Astrocyte of the hippocampus (primary cell): ENCODE results near the gene CDHR5.
"Not testable (repeated sequence)": the region's sequence is repeated elsewhere in the genome, so short reads cannot be mapped to it uniquely, and the experiment has no call there.

Experiments used
- DNase-seq: peaks from one replicate; pipeline ENCODE4 v3.0.0; 2011; ENCODE audit warnings: low read depth, low spot score

Gene CDHR5, protein sequence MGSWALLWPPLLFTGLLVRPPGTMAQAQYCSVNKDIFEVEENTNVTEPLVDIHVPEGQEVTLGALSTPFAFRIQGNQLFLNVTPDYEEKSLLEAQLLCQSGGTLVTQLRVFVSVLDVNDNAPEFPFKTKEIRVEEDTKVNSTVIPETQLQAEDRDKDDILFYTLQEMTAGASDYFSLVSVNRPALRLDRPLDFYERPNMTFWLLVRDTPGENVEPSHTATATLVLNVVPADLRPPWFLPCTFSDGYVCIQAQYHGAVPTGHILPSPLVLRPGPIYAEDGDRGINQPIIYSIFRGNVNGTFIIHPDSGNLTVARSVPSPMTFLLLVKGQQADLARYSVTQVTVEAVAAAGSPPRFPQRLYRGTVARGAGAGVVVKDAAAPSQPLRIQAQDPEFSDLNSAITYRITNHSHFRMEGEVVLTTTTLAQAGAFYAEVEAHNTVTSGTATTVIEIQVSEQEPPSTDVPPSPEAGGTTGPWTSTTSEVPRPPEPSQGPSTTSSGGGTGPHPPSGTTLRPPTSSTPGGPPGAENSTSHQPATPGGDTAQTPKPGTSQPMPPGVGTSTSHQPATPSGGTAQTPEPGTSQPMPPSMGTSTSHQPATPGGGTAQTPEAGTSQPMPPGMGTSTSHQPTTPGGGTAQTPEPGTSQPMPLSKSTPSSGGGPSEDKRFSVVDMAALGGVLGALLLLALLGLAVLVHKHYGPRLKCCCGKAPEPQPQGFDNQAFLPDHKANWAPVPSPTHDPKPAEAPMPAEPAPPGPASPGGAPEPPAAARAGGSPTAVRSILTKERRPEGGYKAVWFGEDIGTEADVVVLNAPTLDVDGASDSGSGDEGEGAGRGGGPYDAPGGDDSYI

DNA sequence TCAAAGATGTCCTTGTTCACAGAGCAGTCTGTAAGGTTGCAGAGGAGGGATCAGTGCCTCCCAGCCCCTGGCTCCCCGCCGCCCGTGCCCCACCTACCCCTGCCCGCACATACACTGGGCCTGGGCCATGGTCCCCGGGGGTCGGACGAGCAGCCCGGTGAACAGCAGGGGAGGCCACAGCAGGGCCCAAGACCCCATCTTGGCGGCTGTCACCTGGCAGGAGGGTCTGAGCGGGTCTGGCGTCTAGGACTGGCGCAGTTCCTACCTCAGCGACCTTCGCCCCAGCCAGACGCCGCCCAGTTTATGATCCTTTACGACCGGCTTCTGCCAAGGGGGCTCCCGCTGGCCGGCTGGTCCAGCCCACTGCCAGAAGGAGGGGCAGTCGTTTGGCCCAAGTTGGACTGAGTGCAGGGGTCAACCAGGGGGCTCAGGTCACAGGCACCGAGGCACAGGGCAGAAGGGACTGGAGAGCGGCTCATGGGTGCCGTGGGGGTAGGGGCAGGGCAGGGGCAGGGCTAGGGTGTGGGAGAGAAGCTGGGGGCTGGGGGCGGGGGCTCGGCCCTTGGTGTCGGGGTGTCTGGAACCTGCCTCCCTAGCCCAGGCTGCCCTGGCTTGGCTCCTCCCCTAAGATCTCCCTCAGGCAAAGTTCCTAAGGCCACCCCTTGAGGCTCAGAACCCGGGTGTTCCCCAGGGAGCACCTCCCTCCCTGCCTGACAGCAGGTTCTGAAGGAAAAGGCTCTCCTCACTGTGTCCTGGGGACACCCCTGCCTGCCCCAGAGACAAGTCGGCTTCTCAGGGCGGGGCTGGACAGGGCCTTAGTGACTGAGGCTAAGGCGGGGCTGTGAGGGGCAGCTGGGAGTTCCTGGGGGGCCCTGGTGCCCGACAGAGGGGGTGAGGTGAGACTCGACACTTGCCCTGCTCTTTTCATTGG is at the start of gene CDHR5:
TSS of gene CDHR5 (minus strand) at position 251 of the 931 bp plus-strand sequence. CDS start at position 198, 53 bp downstream.
- no peak for DNase-seq

DNA sequence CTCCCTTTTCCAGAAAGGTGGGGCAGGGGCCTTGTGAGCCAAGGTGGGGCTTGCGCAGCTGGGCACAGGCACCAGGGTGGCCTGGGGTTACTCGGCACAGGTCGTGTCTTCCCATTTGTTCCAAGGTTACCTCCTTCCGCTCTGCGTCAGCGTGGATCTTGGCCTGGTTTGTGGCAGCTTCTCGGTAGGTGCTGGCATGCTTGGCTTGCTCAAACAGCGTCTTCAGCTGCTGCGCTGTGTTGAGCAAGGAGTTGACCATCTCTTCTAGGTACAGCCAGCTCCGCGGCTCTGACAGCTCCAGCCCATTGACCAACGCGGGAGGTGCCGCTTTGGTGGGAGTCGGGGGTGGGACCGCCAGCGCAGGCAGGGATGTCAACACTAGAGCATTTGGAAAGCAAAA is 49.7 kb upstream of the CDHR5 start:
- no peak for DNase-seq

DNA sequence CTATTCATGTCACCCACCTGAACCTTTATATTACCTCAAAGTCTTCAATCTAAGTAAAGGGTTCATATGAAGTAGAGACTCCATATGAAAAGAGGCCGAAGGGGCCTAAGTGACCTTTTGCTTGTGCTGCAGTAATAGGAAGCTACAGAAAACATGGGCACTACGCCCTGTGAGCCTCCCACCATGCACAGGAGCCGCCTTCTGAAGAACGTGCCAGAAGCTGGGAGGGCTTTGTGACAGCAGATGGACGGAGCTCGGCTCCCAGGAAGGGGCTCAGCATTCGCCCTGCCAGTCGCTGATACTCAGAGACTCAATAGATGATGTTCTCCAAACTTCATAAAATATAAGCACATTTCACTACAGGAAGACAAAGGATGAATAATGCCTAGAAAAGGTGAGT is 49.1 kb upstream of the CDHR5 start:
- DNase-seq = no peak

DNA sequence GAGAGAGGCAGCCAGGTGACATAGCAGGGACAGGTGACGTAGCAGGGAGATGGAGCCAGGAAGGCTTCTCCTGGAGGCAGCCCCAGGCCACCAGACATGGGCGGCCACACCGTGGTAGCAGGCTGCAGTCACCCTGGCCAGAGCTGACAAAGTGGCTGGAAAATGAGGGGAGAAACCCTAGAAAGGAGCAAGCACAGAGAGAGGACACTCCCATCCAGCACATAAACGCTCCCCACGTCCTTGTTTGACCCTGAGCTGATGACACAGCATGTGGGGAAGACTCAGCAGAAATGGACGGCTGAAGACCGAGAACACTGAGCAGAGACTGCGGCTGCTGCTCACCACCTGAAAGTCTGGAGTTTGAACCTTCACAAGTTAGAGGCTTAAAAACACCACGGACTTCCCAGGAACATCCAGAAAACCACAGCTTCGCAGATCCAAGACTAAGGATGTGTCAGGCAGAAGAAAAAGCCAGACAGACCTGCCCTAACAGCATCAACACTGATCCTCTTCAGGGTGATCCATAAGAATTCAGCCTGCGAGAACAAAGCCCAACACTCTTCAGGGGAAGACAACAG is 41.0 kb upstream of the CDHR5 start:
- DNase-seq = no peak

DNA sequence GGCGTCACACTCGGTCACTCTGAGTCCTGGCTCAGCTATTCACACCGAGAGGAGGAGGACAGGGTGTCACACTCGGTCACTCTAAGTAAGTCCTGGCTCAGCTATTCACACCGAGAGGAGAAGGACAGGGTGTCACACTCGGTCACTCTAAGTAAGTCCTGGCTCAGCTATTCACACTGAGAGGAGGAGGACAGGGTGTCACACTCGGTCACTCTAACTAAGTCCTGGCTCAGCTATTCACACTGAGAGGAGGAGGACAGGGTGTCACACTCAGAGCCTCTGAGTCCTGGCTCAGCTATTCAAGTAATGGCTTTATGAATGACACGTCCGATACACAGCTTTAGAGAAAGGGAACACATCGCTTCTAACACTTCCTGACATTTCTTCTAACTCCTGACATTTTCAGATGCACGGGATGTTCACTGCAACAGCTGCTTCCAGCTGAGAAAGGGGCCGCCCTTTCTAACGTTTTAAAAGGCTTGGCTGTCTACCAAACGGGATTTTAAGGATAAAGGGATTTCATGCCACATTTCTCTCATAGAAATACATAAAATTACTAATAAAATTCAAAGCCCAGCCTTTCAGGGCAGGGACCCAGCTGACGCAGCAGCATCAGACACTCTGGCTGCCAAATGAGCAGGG is 40.4 kb upstream of the CDHR5 start:
- DNase-seq = no peak

DNA sequence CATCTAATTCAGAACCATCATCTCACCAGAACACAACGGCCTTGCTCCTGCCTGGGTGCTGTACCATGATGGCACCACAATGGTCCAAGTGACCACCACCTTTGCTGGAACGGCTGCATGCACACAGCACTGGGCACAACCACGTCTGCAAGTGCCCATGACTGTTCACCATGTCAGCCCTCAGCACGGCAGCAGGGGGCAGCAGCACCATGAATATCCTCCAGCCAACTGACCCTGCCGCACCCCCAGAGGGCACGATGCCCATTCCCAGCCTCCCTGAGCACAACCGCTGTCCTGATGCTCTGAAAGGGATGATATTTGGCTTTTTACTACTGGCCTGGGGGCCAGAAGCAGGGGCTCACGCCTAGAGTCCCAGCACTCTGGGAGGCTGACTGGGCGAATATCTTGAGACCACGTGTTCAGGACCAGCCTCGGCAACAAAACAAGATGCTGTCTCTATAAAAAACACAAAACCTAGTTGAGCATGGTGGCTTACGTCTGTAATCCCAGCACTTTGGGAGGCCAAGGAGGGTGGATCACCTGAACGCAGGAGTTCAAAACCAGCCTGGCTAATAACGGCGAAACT is 38.0 kb upstream of the CDHR5 start:
- peak; percentile 75 for DNase-seq

DNA sequence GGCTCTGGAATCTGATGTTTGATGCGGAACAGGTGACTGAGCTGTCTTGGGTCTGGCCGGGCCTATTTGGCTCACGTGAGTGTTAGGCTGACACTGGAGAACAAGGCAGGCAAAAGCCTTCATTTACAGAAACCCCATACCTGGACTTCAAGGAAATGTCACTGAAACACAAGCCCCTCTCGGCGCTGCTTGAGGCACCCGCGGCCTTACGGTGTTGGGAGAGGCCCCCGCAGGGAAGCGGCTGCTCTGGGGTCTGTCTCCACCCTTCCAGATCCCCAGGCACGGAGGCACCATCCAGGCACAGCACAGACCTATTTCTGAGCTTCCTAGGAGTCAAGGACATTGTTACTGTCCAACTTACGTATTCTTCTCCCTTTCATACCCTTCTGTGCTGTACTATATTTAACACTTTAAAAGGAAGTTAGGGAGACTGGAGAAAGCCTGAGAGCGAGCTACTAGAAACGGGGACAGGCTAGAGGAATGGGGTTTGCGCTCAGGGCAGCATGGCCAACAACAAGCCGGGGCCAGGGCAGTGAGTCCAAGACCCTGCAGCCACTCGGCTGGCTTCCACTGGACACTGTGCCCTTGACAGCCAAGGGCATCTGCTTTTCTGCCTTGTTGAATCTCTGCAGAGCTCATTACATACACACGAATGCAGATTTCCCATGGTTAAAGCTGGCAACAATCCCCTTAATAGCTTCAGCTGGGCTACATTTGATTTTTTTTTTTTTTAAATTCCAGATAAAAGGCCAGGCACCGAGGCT is 36.1 kb upstream of the CDHR5 start:
- no peak for DNase-seq

DNA sequence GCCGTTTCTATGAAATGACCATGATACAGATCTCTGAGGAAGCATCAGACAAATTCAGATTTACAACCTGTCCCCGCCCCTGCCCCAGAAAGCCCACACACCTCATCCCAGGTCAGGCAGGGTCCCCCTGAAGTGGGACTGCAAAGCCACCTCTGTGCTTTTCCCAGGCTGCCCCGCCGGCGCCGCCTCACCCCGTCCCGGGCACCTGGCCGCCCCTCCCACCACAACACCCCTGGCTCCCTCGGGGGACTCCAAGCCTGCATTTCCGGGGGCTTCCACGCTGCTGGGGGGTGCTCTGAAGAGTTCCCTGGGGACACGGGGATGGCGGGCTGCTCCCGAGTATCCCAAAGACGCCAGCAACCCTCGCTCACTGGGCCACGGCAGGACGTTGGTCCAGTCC is 35.5 kb upstream of the CDHR5 start:
- no peak for DNase-seq

DNA sequence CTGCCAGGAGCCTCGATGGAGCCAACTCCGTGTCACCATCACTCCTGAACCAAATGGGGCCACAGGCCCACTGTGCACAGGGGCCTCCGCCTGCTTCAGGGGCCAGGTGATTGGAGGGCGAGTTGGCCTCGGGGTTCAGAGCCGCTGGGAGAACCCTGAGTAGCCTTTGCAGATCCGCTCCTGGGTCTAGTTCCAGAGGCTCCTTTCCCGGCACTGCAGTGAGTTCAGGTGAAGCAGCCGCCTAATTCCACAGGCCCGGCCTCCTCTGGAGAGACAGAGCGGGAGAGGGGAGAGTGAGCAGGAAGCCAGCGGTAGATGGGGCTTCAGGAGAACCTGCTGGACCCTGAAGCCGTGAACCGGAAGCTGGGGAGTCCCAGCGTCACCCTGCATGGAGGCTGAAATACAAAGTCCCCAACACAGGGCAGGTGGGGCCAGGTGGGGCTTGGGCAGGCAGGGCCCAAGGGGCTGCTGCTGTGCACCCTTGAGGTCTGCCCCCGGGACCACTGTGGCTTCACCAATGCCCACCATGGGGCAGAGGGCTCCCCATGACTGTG is 34.9 kb upstream of the CDHR5 start:
- DNase-seq = no peak

DNA sequence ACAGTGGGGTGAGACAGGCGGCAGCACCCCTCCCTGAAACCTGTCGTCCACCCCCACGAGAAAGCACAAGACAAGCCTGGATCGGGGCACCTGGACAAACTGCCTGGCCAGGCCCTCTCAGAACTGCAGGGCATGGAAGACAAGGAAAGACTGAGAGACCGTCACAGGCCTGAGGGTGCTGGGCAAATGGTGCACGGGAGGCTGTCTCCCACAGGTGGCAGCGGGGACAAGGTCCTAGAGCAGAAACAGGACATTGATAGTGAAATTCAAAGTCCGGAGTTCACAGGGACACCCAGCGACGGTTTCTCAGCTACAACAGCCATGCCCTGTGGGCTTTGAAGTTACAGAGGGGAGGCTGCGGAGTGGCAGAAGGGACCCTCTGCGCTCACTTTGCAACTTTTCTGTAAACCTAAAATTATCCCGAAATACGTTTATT is 33.0 kb upstream of the CDHR5 start:
- DNase-seq = no peak

DNA sequence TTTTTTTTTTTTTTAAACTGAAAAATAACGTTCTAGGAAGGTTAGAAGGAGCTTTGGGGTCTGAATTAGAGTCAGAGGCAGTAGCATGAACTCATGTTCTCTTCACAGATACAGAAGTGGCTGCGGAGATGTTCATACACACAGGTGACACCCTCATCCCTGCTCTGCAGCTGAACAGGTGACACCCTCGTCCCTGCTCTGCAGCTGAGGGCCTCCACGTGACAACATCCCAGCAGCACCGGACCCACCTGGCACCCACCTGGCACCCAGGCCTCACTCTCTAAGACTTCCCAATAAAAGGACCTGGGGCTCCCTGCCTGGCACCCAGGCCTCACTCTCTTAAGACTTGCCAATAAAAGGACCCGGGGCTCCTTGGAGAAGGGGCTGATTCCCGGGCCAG is 32.1 kb upstream of the CDHR5 start:
- no peak for DNase-seq

DNA sequence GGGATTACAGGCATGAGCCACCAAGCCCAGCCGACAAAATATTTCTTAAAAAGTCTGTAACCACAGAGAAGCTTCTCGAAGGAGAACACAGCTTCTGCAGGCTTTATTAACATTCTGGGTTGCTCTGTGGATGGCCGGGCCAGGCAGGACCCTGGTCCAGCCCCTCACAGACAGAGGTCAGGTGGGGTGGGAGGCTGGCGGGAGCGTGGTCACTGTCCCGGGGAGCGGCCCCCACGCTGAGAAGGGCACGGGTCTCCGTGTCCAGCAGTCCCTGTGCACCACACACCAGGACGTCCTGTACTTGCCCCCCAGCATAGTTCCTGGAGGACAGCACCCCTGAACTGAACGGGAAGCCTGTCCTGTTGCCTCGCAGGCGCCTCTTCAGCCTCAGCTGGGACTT is 31.7 kb upstream of the CDHR5 start:
- DNase-seq = no peak

DNA sequence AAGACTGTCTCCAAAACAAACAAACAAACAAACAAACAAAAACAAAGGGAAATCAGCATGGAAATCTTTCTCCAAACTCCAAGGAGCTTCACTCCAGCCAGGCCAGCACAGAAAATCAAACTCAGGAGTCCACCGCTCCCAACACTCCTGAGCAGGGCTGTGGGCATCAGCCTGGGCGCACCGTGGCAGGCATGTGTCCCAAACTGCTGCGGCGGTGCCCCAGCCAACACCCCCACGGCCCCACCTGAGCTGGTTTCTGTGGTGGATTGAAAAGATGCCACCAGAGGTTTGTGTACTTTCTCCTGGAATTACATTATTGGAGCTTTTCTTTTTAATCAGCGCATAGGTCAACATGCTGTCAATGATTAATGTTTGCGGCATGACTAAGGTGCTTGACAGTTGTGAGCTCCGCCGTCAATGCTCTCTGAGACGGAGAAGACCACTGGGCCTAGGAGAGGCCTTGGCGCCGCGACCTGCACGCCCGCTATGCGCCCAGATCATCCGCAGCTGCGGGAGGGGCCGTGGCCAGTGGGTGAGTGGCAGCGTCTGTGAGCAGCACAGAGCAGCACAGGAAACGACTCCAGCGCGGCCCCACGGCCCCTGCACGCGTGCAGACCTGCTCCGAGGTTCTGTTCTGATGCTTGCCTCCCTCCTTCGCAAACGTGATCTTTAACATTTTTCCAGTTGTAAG is 30.4 kb upstream of the CDHR5 start:
- DNase-seq = no peak

DNA sequence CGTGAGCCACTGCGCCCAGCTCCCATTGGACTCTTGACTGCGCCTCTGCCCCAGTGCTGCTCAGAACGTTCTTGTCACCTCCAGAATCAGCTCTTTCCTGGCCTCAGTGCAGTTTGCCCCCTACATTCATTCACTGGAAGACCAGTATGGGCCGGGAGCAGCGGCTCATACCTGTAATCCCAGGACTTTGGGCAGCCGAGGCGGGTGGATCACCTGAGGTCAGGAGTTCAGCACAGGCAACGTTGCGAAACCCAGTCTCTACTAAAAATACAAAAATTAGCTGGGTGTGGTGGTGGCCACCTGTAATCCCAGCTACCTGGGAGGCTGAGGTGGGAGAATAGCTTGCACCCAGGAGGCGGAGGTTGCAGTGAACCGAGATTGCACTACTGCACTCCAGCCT is 29.7 kb upstream of the CDHR5 start:
- DNase-seq = not testable (repeated sequence)

DNA sequence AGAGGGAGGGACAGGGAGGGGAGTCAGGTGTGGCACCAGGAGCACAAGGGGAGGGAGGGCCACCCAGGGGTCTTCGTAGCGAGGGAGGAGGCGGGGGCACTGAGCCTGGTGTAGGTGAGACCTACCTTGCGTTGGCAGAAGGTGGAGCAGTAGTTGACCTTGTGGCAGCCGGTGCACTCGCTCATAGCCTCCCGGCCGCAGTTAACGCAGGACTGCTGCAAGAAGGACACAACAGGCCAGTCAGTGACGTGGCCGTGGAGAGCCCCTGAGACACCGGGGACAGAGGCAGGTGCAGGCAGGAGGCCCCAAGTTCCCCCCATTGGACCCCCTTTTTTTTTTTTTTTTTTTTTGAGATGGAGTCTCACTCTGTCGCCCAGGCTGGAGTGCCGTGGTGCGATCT is 29.1 kb upstream of the CDHR5 start:
- no peak for DNase-seq

DNA sequence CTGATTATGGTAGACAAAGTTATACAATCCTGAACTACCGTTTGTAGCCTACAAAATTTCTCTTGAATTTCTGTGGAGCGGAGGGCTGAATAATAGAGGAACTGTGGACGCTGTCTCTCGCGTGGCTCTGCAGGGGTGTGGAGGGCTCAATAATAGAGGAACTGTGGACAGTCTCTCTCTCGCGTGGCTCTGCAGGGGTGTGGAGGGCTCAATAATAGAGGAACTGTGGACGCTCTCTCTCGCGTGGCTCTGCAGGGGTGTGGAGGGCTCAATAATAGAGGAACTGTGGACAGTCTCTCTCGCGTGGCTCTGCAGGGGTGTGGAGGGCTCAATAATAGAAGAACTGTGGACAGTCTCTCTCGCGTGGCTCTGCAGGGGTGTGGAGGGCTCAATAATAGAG is 28.4 kb upstream of the CDHR5 start:
- not testable (repeated sequence) for DNase-seq

DNA sequence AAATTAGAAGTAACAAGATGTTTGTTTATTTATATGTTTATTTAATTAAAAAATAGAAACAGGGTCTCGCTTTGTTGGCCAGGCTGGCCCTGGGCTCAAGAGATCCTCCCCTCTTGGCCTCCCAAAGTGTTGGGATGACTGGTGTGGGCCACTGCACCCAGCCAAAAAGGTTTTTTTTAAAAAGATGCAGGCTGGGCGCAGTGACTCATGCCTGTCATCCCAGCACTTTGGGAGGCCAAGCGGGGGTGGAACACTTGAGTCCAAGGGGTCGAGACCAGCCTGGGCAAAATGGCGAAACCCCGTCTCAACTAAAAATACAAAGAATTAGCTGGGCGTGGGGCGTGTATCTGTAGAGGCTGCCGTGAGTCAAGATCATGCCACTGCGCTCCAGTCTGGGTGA is 25.7 kb upstream of the CDHR5 start:
- DNase-seq = no peak

DNA sequence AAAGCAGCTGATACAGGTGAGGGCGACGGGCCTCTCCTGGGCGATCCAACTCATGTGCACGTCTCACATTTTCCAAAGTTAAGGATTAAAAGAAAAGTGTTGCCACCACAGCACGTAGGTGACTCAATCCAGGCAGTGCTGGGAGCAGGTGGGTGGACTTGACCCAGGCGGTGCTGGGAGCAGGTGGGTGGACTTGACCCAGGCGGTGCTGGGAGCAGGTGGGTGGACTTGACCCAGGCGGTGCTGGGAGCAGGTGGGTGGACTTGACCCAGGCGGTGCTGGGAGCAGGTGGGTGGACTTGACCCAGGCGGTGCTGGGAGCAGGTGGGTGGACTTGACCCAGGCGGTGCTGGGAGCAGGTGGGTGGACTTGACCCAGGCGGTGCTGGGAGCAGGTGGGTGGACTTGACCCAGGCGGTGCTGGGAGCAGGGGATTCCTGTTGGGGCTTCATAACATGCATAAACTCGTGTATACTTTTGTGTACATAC is 23.0 kb upstream of the CDHR5 start:
- DNase-seq = not testable (repeated sequence)

DNA sequence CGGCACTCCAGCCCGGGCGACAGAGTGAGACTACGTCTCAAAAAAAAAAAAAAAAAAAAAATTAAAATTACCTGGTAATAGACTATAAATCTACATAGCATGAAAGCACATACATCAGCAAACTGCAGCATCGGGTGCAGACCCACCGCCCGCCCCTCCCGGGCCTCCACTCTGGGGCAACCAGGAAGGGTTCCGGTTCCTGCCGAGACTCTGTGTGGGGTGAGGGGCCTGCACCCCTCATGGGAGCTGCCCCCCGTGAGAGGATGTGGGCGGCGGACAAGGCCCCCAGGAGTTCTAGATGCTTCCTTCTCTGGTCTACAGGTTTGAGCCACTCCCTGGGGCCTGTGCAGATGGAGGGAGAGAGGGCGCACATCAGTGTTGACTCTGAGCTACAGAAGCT is 21.5 kb upstream of the CDHR5 start:
- no peak for DNase-seq
